Amygdala (tissue), 56 donors: ENCODE results near the gene FAM204A.

Experiments used
- DNase-seq, 56 donors: peaks; one replicate each; lab custom pipeline; 2025; lab: John Stamatoyannopoulos, UW

FAM204A gene

GRCh38 chr10:118332948-118333710, 9.0 kb downstream of the FAM204A start:
- DNase-seq = no peak

GRCh38 chr10:118332236-118332635, 9.9 kb downstream of the FAM204A start:
- peak in 1 of 56 donors; percentile 7 for DNase-seq

GRCh38 chr10:118330295-118331076, 11.6 kb downstream of the FAM204A start:
- no peak for DNase-seq

- DNase-seq = no peak
These were observed 18.0 kb downstream of the FAM204A start for GRCh38 chr10:118324140-118324539.

GRCh38 chr10:118321724-118322575, 20.2 kb downstream of the FAM204A start:
- DNase-seq = no peak

- no peak for DNase-seq
These were observed 26.5 kb downstream of the FAM204A start for GRCh38 chr10:118315629-118316028.

- DNase-seq = no peak
These were observed 27.2 kb downstream of the FAM204A start for GRCh38 chr10:118314882-118315281.

- DNase-seq = no peak
These were observed 30.6 kb downstream of the FAM204A start for GRCh38 chr10:118311505-118311904.

- DNase-seq = no peak
These were observed 31.3 kb downstream of the FAM204A start for GRCh38 chr10:118310822-118311221.

- DNase-seq = no peak
These were observed 32.2 kb downstream of the FAM204A start for GRCh38 chr10:118309911-118310310.

- no peak for DNase-seq
These were observed 33.5 kb downstream of the FAM204A start for GRCh38 chr10:118308664-118309063.

GRCh38 chr10:118307859-118308258, 34.3 kb downstream of the FAM204A start:
- DNase-seq = no peak

- no peak for DNase-seq
These were observed 34.9 kb downstream of the FAM204A start for GRCh38 chr10:118307220-118307619.

- no peak for DNase-seq
These were observed 36.4 kb downstream of the FAM204A start for GRCh38 chr10:118305730-118306129.

GRCh38 chr10:118304521-118304920, 37.6 kb downstream of the FAM204A start:
- DNase-seq = no peak

GRCh38 chr10:118301211-118301610, 40.9 kb downstream of the FAM204A start:
- DNase-seq = no peak

- no peak for DNase-seq
These were observed 41.8 kb downstream of the FAM204A start for GRCh38 chr10:118300320-118300719.

- DNase-seq = no peak
These were observed 43.3 kb downstream of the FAM204A start for GRCh38 chr10:118298787-118299186.

GRCh38 chr10:118291122-118291521, 51.0 kb downstream of the FAM204A start:
- no peak for DNase-seq

- no peak for DNase-seq
These were observed 51.6 kb downstream of the FAM204A start for GRCh38 chr10:118290471-118290995.
